Measurements from ENCODE around the gene TRIM40.

DNA sequence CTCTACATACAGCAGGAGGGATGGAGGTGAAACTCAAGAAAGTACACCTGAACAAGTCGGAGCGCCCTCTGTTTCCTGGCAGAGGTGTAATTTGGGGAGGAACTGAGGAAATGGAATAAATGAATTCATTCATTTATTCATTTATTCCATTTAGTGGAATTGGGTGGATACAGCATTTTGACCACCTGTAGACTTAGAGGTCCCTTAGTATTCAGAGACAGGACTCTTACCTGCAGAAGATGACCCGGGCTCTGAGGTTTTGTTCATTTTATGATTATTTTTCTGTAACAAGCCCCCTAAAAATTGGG, 32.1 kb upstream of the TRIM40 start:
- TF ChIP-seq CTCF (IDR thresholded peaks at IDR 0.05) (no peak), EP300 (IDR thresholded peaks at IDR 0.05) (no peak), POLR2A (IDR thresholded peaks at IDR 0.05) (no peak)
